GM12873 (cell line): Measurements from ENCODE around the gene CYP11A1.

Source experiments
- TF ChIP-seq, protein P1 (sequence below): IDR thresholded peaks from 2 replicates; pipeline ENCODE4 v1.5.1; 2012; ENCODE audit warnings: low read depth, mild to moderate bottlenecking, moderate library complexity, low read length, control low read depth; ENCODE audit not compliant: insufficient read depth; ENCODE audit errors: missing control alignments

The CYP11A1 gene

DNA sequence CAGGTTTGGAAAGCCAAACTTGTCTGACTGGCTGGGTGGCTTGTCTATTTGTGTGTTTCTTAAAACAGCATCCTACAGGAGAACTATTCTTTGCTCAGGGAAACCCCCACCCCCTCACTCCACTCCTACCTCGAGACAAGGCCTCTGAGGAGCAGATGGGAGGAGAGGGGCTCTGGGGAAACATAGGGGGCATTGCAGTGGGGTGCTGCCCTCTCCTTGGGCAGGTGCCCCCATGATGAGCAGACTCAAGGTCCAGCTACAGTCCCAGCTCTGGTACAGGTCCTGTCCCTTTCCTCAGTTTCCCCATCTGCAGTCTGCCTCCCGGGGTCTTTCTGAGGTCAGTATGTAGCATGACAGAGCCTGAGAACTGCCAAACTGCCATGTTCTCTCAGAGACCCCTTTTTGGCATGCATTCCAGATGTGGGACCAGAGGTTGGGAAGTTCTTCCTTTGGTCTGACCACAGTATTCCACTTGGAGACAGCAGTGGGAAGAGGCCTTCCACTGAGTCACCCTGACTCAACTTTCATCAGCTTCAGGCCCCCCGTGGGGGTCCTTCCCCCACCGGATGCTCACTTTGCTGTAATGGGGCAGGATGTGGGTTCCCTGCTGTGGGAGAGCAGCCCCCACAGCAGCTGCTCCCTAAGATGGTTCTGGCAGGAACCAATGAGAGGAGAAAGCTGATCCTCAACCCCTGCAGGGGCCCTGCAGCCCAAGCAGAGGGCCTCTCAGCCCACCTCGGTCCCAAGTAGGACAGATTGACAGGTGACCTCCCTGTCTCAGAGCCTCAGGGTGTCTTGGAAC is 32.3 kb upstream of the CYP11A1 start:
- TF ChIP-seq, protein P1, sequence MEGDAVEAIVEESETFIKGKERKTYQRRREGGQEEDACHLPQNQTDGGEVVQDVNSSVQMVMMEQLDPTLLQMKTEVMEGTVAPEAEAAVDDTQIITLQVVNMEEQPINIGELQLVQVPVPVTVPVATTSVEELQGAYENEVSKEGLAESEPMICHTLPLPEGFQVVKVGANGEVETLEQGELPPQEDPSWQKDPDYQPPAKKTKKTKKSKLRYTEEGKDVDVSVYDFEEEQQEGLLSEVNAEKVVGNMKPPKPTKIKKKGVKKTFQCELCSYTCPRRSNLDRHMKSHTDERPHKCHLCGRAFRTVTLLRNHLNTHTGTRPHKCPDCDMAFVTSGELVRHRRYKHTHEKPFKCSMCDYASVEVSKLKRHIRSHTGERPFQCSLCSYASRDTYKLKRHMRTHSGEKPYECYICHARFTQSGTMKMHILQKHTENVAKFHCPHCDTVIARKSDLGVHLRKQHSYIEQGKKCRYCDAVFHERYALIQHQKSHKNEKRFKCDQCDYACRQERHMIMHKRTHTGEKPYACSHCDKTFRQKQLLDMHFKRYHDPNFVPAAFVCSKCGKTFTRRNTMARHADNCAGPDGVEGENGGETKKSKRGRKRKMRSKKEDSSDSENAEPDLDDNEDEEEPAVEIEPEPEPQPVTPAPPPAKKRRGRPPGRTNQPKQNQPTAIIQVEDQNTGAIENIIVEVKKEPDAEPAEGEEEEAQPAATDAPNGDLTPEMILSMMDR: no peak

DNA sequence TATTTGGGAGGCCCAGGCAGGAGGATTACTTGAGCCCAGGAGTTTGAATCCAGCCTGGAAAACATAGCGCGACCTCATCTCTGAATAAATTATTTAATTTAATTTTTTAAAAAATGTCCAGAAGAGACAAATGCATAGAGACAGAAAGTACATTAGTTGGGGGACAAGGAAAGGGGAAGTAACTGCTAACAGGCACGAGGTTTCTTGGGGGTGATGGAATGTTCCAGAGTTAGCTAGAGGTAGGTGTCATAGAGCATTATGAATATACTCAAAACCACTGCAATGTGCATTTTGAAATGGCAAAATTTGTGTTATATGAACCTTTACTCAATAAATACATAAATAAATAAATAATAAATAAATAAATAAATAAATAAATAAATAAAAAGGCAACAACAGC is 31.7 kb upstream of the CYP11A1 start:
- TF ChIP-seq, protein P1: no peak

- TF ChIP-seq, protein P1: no peak
Measured at GRCh38 chr15:74398183-74398582, 30.7 kb upstream of the CYP11A1 start.

DNA sequence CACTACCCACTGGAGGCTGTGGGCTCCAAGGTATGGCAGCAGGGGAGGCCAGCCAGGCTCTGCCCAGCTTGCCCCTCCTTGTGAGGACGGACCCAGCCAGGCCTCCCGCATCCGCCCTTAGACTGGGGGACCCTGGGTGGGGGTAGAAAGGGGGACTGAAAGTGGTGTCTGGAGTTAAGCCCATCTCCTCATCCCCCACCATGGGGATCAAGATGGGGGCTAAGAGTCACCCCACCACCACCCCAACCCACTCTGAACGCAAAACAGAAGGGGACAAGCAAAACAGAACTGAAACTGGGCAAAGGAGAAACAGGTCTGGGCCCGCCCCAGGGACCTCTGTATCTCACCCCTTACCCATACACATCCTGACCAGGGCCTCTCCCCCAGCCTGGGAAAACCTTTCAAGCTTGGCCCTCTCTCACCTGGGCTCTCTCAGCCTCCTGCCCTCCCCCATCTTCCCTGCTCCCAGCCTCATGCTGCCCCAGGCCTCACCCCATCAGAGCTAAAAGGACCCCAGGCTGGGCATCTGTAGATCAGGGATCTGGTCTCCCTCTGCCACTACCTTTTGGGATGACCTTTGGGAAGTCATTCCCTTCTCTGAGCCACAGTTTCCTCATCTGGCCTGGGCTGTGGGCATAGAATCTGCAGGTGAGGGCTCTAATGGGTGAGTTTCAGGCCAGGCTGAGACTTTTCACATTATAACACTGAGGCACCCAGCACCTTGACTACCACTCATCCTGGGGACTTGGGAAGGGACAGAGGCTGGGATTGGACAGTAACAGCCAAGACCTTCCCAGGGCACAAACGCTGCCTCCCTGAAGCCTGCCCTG is 30.0 kb upstream of the CYP11A1 start:
- TF ChIP-seq, protein P1: no peak

GRCh38 chr15:74396445-74397238 is 29.2 kb upstream of the CYP11A1 start:
- TF ChIP-seq, protein P1: peak; percentile 25

DNA sequence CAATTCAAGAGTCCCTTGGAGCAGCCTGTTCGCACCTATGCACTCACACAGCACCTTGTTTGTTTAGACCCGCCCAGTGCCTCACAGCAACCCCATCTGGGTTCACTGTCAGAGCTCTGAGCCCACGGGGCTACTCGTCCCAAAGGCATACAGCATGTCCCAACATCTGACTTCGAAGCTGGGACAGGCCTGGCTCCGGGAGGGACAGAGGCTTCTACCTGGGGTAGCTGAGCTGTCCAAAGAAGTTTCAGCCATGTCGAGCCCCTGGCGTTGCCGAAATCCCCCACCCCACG is 28.6 kb upstream of the CYP11A1 start:
- TF ChIP-seq, protein P1: no peak
